ACHN (cell line): ENCODE data around the gene GRPR.
"Not testable (repeated sequence)": the region's sequence is repeated elsewhere in the genome, so short reads cannot be mapped to it uniquely, and the experiment has no call there.

Experiments used
- DNase-seq: peaks from one replicate; pipeline ENCODE4 v3.0.0-alpha.2; 2015
- in situ Hi-C: cut with HindIII; loops from 2 replicates; pipeline ENCODE4 v1.10.0; 2017; ENCODE audit warnings: low sequenced_read_pairs, low pct_ligation_motif_present, low pct_unique_long_range_greater_than_20kb

Gene GRPR

GRCh38 chrX:16167181-16167580 is 43.8 kb downstream of the GRPR start, which contains the start of gene MAGEB17:
Gene MAGEB17, plus strand, starts transcription at chrX:16167481. Its CDS starts 2,902 bp downstream, at chrX:16170383.
- DNase-seq = no peak
- in situ Hi-C loops = no loop called here

GRCh38 chrX:16171039-16171438 is 47.7 kb downstream of the GRPR start:
- in situ Hi-C loops = no loop called here
- DNase-seq = no peak

GRCh38 chrX:16171944-16172343 is 48.6 kb downstream of the GRPR start:
- in situ Hi-C loops = no loop called here
- no peak for DNase-seq

- in situ Hi-C loops = no loop called here
- no peak for DNase-seq
These were observed 49.0 kb downstream of the GRPR start for GRCh38 chrX:16172391-16172790.

- no peak for DNase-seq
- in situ Hi-C loops = no loop called here
These were observed 52.1 kb downstream of the GRPR start for GRCh38 chrX:16175329-16176061.

GRCh38 chrX:16177260-16177659 is 53.9 kb downstream of the GRPR start:
- no peak for DNase-seq
- in situ Hi-C loops = no loop called here

- DNase-seq, in situ Hi-C loops: not testable (repeated sequence)
These were observed 60.5 kb downstream of the GRPR start for GRCh38 chrX:16183843-16184242.

- in situ Hi-C loops = no loop called here
- peak; percentile 67 for DNase-seq
These were observed 62.4 kb downstream of the GRPR start for GRCh38 chrX:16185725-16186136.

GRCh38 chrX:16186380-16187007 is 63.1 kb downstream of the GRPR start:
- in situ Hi-C loops = no loop called here
- DNase-seq = no peak

GRCh38 chrX:16187024-16187760 is 63.8 kb downstream of the GRPR start:
- no peak for DNase-seq
- in situ Hi-C loops = no loop called here

- no peak for DNase-seq
- in situ Hi-C loops = no loop called here
These were observed 65.3 kb downstream of the GRPR start for GRCh38 chrX:16188687-16189086.

GRCh38 chrX:16191605-16192004 is 68.2 kb downstream of the GRPR start:
- no peak for DNase-seq
- in situ Hi-C loops = no loop called here

- in situ Hi-C loops = no loop called here
- DNase-seq = no peak
These were observed 73.5 kb downstream of the GRPR start for GRCh38 chrX:16196829-16197228.

GRCh38 chrX:16199343-16199742 is 76.0 kb downstream of the GRPR start:
- in situ Hi-C loops = no loop called here
- no peak for DNase-seq

- in situ Hi-C loops = no loop called here
- DNase-seq = no peak
These were observed 79.6 kb downstream of the GRPR start for GRCh38 chrX:16202943-16203342.
